ENCODE data around the gene PARD3B.

PARD3B gene

DNA sequence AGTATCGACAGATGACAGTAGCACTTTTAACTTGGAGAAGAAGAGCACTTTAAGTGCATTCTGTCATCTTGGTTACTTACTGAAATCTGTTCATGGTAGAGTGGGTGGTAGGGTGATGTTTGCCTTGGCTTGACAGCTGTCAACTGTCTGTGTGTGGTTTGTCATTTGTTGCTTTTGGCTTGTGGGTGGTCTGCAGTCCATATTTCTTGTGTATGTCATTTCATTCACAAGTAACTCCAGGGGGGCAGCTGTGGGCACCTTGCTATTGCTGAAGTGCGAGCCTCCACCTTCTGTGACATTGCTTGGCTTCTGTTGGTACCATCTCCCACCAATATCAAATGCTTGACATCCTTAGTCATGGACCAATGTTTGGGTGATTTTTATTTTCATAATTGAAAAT lies 825.5 kb downstream of the PARD3B start:
- DNase-seq (ENCODE audit: low spot score), result no peak
- TF ChIP-seq, protein P1, sequence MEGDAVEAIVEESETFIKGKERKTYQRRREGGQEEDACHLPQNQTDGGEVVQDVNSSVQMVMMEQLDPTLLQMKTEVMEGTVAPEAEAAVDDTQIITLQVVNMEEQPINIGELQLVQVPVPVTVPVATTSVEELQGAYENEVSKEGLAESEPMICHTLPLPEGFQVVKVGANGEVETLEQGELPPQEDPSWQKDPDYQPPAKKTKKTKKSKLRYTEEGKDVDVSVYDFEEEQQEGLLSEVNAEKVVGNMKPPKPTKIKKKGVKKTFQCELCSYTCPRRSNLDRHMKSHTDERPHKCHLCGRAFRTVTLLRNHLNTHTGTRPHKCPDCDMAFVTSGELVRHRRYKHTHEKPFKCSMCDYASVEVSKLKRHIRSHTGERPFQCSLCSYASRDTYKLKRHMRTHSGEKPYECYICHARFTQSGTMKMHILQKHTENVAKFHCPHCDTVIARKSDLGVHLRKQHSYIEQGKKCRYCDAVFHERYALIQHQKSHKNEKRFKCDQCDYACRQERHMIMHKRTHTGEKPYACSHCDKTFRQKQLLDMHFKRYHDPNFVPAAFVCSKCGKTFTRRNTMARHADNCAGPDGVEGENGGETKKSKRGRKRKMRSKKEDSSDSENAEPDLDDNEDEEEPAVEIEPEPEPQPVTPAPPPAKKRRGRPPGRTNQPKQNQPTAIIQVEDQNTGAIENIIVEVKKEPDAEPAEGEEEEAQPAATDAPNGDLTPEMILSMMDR (IDR thresholded peaks at IDR 0.05; ENCODE audit: borderline replicate concordance, control extremely low read depth, extremely low read depth, insufficient read depth, missing control alignments), result no peak
- in situ Hi-C loops (cut with MboI; ENCODE audit: low sequenced_read_pairs, unreplicated experiment), result no loop called here

DNA sequence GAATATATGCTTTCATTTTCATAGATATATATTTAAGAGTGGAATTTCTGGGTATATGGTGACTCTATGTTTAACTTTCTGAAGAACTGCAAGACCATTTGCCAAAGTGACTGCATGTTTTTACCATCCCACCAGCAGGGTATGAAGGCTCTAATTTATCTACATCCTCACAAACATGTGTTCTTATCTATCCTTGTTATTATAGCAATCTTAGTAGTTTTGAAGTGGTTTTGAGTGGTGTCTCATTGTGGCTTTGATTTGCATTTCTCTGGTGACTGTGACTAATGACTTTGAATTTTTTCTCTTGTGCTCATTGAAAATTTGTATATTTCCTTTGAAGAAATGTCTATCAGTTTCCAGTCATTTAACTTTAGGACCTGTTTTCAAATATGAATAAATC lies 826.9 kb downstream of the PARD3B start:
- no peak for DNase-seq (ENCODE audit: low spot score)
- TF ChIP-seq, protein P1 (IDR thresholded peaks at IDR 0.05; ENCODE audit: borderline replicate concordance, control extremely low read depth, extremely low read depth, insufficient read depth, missing control alignments), result no peak
- in situ Hi-C loops (cut with MboI; ENCODE audit: low sequenced_read_pairs, unreplicated experiment), result no loop called here

DNA sequence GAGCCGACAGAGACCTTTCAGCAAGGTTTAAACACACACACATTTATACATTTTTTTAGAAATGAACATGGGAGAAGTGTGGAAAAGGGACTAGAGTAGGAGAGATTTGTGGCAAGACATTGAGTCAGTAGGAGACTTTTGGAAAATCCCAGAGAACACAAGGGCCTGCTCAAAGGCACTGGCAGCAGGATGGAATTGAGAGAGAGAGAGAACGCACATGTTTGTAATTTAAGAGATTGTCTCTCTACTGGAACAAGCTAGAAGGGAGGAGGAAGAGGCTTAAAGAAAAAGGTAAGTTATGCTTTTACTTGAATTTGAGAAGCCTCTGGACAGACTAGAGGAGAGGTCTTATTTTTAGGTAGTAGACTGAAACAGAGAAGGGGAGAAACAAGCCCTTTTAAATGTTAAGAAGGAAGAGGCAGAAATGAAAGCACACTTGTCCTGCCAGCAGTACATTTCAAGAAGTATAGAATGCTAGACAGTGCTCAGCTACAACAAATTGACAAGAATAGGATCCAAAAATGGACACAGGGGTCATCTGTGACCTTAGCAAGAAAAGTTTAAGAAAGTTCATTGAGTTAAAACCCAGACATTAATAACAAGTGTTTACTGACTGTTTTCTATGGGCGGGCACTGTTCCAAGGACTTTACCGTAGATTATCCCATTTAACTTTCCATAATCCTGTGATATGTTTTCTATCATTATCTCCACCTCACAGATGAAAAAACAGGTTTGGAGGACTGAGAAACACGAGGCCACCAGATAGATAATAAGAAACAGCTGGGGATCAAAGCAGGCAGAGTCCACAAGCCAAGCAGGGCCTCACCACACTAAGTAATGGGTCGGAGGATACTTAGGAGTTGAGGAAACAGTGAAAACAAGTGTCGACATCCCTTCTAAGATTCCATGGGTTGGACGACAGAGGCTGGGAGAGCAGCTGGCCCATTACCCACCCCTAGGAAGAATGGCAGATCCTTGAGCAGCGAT lies 830.5 kb downstream of the PARD3B start:
- no peak for DNase-seq (ENCODE audit: low spot score)
- in situ Hi-C loops (cut with MboI; ENCODE audit: low sequenced_read_pairs, unreplicated experiment), result no loop called here
- TF ChIP-seq, protein P1 (IDR thresholded peaks at IDR 0.05; ENCODE audit: borderline replicate concordance, control extremely low read depth, extremely low read depth, insufficient read depth, missing control alignments), result no peak

DNA sequence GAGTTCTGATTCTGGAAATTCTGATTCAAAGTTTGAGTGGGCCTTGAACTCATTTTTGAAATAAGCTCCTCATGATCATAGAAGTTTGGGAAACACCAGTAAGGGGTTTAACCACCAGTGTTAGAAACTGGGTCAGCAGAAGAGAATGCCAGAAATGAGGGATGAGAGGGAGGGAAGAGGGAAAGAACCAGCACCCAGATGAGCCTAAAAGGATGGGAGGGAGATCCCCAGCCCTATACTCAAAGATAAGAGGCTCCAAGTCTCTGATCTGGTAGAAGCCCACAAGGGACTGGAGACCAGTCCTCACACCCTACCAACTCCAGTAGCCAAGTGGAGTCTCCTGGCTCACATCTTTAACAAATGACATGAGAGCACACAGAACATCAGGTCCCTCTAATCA lies 832.0 kb downstream of the PARD3B start:
- no peak for DNase-seq (ENCODE audit: low spot score)
- TF ChIP-seq, protein P1 (IDR thresholded peaks at IDR 0.05; ENCODE audit: borderline replicate concordance, control extremely low read depth, extremely low read depth, insufficient read depth, missing control alignments), result no peak
- in situ Hi-C loops (cut with MboI; ENCODE audit: low sequenced_read_pairs, unreplicated experiment), result no loop called here

DNA sequence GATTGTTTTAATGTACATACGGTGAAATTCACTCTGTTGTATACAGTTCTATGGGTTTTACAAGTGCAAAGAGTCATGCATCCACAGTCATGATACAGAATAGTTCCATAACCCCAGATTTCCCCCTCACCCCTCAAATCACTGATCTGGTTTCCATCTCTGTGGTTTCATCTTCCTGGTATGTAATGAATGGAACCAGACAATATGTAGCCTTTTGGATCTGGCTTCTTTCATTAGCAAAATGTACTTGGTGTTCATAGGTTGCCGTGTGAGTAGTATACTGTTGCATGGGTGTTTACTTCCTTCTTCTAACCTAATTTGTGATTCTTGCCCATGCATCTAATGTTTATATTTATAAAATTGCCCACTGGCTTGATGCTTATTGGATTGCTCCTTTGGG lies 838.3 kb downstream of the PARD3B start:
- DNase-seq (ENCODE audit: low spot score), result no peak
- TF ChIP-seq, protein P1 (IDR thresholded peaks at IDR 0.05; ENCODE audit: borderline replicate concordance, control extremely low read depth, extremely low read depth, insufficient read depth, missing control alignments), result no peak
- in situ Hi-C loops (cut with MboI; ENCODE audit: low sequenced_read_pairs, unreplicated experiment), result no loop called here

DNA sequence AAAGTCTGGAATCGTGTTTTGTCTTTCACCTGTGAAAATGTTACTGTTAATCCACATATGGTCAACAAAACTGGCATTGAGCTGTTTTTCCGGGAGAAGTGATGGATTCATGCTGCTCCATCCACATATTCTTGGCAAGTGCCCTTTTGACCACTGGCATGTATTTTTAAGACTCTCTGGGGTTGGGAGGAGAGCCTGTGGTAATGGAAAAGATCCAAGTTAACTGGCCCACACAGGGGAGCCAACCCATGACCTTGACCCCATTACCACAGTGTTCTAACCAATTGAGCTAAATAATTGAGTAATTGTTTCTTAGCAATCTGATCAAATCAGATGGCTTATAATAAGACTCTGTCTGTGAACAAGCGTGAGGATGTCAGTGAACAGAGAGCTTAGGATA lies 840.8 kb downstream of the PARD3B start:
- TF ChIP-seq, protein P1 (IDR thresholded peaks at IDR 0.05; ENCODE audit: borderline replicate concordance, control extremely low read depth, extremely low read depth, insufficient read depth, missing control alignments), result no peak
- in situ Hi-C loops (cut with MboI; ENCODE audit: low sequenced_read_pairs, unreplicated experiment), result no loop called here
- no peak for DNase-seq (ENCODE audit: low spot score)

Data from GM13976 (cell line).